HepG2 (cell line): Measurements from ENCODE around the gene GRAMD4. TPM values are rescaled to one million over a fixed set of nuclear protein-coding genes. Genes with fewer than 3 reads are reported as not detected.
A peak's percentile ranks its signal among the peaks of the same experiment; 100 is the strongest.

Source experiments
- ARNT2 ChIP-seq: sonication (generic); formaldehyde crosslinking; IDR thresholded peaks from 2 replicates; pipeline ENCODE4 v1.8.0; 2022; ENCODE audit warnings: mild to moderate bottlenecking, low read depth, missing genetic modification reagents, moderate library complexity
- CCAR2 ChIP-seq: fragments of 200-400 bp; formaldehyde crosslinking; optimal IDR thresholded peaks from 2 replicates; pipeline ENCODE3; 2018; ENCODE audit warnings: low read depth, mild to moderate bottlenecking, low read length, moderate library complexity
- CREM ChIP-seq, 2 experiments: sonication (generic) in 1 of 2; formaldehyde crosslinking in 1 of 2; IDR thresholded peaks; 2 replicates each; pipeline versions ENCODE4 v1.4.0 to v1.6.1; 2016 to 2020; ENCODE audit warnings: antibody characterized with exemption in 1 of 2, mild to moderate bottlenecking in 1 of 2, missing genetic modification reagents in 1 of 2
- FOXA1 ChIP-seq, 2 experiments: fragments of 450-650 bp in 1 of 2; sonication (generic) in 1 of 2; formaldehyde crosslinking in 1 of 2; IDR thresholded peaks; 2 replicates each; pipeline versions ENCODE4 v1.4.0 to v1.6.1; 2016 to 2020; ENCODE audit warnings: missing genetic modification reagents in 1 of 2
- GATA4 ChIP-seq: sonication (generic); IDR thresholded peaks from 2 replicates; pipeline ENCODE4 v1.6.1; 2016; ENCODE audit warnings: antibody characterized with exemption, low read depth, borderline replicate concordance
- ISX ChIP-seq: sonication (generic); formaldehyde crosslinking; conservative IDR thresholded peaks from 2 replicates; pipeline ENCODE4 v1.5.0; 2020; ENCODE audit warnings: missing genetic modification reagents
- NCOA1 ChIP-seq: sonication (generic); formaldehyde crosslinking; IDR thresholded peaks from 2 replicates; pipeline ENCODE4 v1.9.0; 2021; ENCODE audit warnings: missing genetic modification reagents
- NR0B2 ChIP-seq: sonication (generic); formaldehyde crosslinking; IDR thresholded peaks from 2 replicates; pipeline ENCODE4 v1.4.0; 2020; ENCODE audit warnings: mild to moderate bottlenecking, missing genetic modification reagents
- NR2F6 ChIP-seq, 2 experiments: IDR thresholded peaks; 2 replicates each; pipeline ENCODE4 v1.6.1; 2016; ENCODE audit warnings: antibody characterized with exemption in 1 of 2, mild to moderate bottlenecking in 1 of 2
- PHF21A ChIP-seq: sonication (generic); formaldehyde crosslinking; IDR thresholded peaks from 2 replicates; pipeline ENCODE4 v1.5.0; 2020; ENCODE audit warnings: mild to moderate bottlenecking, missing genetic modification reagents
- POLR2AphosphoS5 ChIP-seq: IDR thresholded peaks from 2 replicates; pipeline ENCODE4 v1.6.1; 2012; ENCODE audit warnings: low read depth, low read length
- POLR2G ChIP-seq: fragments of 200-400 bp; formaldehyde crosslinking; IDR thresholded peaks from 2 replicates; pipeline ENCODE4 v1.6.1; 2018; ENCODE audit warnings: mild to moderate bottlenecking, low read depth, low read length, moderate library complexity
- ZBED4 ChIP-seq: sonication (generic); formaldehyde crosslinking; IDR thresholded peaks from 2 replicates; pipeline ENCODE4 v1.4.0; 2020; ENCODE audit warnings: missing genetic modification reagents, borderline replicate concordance
- ZC3H4 ChIP-seq: sonication (generic); formaldehyde crosslinking; IDR thresholded peaks from 2 replicates; pipeline ENCODE4 v1.4.0; 2020; ENCODE audit warnings: missing genetic modification reagents, borderline replicate concordance
- ZNF101 ChIP-seq: sonication (generic); formaldehyde crosslinking; IDR thresholded peaks from 2 replicates; pipeline ENCODE4 v1.4.0; 2020; ENCODE audit warnings: mild to moderate bottlenecking, low read depth, missing genetic modification reagents, borderline replicate concordance
- ZNF335 ChIP-seq: sonication (generic); formaldehyde crosslinking; IDR thresholded peaks from 2 replicates; pipeline ENCODE4 v1.4.0; 2020; ENCODE audit warnings: missing genetic modification reagents
- ZNF629 ChIP-seq: sonication (generic); formaldehyde crosslinking; conservative IDR thresholded peaks from 2 replicates; pipeline ENCODE4 v1.5.0; 2020; ENCODE audit warnings: missing genetic modification reagents
- ZNF672 ChIP-seq: sonication (generic); formaldehyde crosslinking; IDR thresholded peaks from 2 replicates; pipeline ENCODE4 v1.8.1; 2022; ENCODE audit warnings: missing genetic modification reagents
- ZNF75D ChIP-seq: sonication (generic); formaldehyde crosslinking; IDR thresholded peaks from 2 replicates; pipeline ENCODE4 v1.8.1; 2023; ENCODE audit warnings: missing genetic modification reagents, mild to moderate bottlenecking, borderline replicate concordance
- ZSCAN12 ChIP-seq: sonication (generic); formaldehyde crosslinking; IDR thresholded peaks from 2 replicates; pipeline ENCODE4 v1.9.0; 2021; ENCODE audit warnings: mild to moderate bottlenecking, missing genetic modification reagents
- polyA plus RNA-seq, 8 experiments: library from polyadenylated mRNA; depleted of rRNA in 3 of 8; stranded (reverse) in 7 of 8; unstranded in 1 of 8; fragments of >200 nt; fragmentation: Illumina TruSeq in 4 of 8; extraction: Trizol in 4 of 8; gene quantifications; 2 replicates each; pipeline versions ENCODE4 v1.2.1 to v1.2.3, GENCODE V29; 2011 to 2016; ENCODE audit warnings: low read depth in 4 of 8, missing spikeins in 1 of 8, mixed read lengths in 1 of 8; ENCODE audit not compliant: insufficient read depth in 1 of 8
- total RNA-seq, 5 experiments: library from RNA; depleted of rRNA; stranded (reverse); fragments of >200 nt; fragmentation: Illumina TruSeq; extraction: Trizol; gene quantifications; 2 replicates each; pipeline ENCODE4 v1.2.3, GENCODE V29; 2016; ENCODE audit warnings: low read depth in 1 of 5
- TF ChIP-seq, protein P1 (sequence below): sonication (generic); formaldehyde crosslinking; IDR thresholded peaks from 2 replicates; pipeline ENCODE4 v1.8.0; 2022; ENCODE audit warnings: mild to moderate bottlenecking, missing genetic modification reagents; ENCODE audit not compliant: insufficient replicate concordance
- TF ChIP-seq, protein P2 (sequence below): sonication (generic); formaldehyde crosslinking; IDR thresholded peaks from 2 replicates; pipeline ENCODE4 v1.9.0; 2021; ENCODE audit warnings: missing genetic modification reagents, mild to moderate bottlenecking, borderline replicate concordance

Gene GRAMD4
- total and polyA plus RNA-seq, 2 of the 13 experiments (the other 11 are each of a cell fraction or from before 2014, with no cell fraction given) = 15.2 to 15.7 TPM

DNA sequence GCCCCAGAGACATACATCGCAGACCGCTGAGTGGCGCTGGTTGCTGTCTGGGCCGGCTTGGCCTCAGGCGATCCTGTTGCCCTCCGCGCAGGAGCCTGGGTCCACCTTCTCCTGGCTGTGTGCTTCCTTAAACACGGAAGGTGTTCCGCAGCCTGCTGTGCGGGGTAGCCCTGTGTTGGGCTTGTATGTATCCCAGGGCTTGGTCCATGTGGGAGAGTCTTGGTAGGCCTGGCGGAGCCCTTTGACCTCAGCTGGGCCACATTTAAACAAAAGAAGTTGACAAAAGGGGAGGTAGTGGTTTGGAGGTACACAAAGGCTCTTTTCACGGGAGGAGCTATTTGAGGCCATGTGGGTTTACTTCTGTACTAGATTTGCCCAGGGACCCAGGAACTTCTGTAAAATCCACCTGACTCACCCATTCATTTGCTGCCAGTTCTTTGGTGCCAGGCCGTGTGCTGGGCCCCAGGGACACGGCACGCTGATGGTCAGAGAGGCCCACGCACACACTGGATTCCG is 11.0 kb upstream of the GRAMD4 start (continued):
- 0 out of 2 replicates have a peak, but pooled peaks have one; percentile 49 for TF ChIP-seq NCOA1
- TF ChIP-seq ZNF672 = no peak
- no peak for TF ChIP-seq POLR2G
- no peak for TF ChIP-seq CCAR2
- peak; percentile 53; the same call in 1 of the 2 replicates for TF ChIP-seq ZBED4 (CRISPR knock-in tag)
- TF ChIP-seq ZNF335 (CRISPR knock-in tag) = no peak
- peak; percentile 98 for TF ChIP-seq NR2F6 (IDR thresholded peaks at IDR 0.05)
- TF ChIP-seq NR2F6 (CRISPR knock-in tag; IDR thresholded peaks at IDR 0.05) = peak; percentile 98
- no peak; the same call in 1 of the 2 replicates for TF ChIP-seq ZNF629 (CRISPR knock-in tag)
- no peak for TF ChIP-seq ZNF101 (CRISPR knock-in tag)
- no peak for TF ChIP-seq ISX (CRISPR knock-in tag)
- no peak for TF ChIP-seq POLR2AphosphoS5
- no peak for TF ChIP-seq ZNF75D
- TF ChIP-seq, protein P1, sequence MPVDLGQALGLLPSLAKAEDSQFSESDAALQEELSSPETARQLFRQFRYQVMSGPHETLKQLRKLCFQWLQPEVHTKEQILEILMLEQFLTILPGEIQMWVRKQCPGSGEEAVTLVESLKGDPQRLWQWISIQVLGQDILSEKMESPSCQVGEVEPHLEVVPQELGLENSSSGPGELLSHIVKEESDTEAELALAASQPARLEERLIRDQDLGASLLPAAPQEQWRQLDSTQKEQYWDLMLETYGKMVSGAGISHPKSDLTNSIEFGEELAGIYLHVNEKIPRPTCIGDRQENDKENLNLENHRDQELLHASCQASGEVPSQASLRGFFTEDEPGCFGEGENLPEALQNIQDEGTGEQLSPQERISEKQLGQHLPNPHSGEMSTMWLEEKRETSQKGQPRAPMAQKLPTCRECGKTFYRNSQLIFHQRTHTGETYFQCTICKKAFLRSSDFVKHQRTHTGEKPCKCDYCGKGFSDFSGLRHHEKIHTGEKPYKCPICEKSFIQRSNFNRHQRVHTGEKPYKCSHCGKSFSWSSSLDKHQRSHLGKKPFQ (CRISPR knock-in tag) = no peak
- no peak for TF ChIP-seq ZSCAN12
- TF ChIP-seq GATA4 = no peak
- TF ChIP-seq, protein P2, sequence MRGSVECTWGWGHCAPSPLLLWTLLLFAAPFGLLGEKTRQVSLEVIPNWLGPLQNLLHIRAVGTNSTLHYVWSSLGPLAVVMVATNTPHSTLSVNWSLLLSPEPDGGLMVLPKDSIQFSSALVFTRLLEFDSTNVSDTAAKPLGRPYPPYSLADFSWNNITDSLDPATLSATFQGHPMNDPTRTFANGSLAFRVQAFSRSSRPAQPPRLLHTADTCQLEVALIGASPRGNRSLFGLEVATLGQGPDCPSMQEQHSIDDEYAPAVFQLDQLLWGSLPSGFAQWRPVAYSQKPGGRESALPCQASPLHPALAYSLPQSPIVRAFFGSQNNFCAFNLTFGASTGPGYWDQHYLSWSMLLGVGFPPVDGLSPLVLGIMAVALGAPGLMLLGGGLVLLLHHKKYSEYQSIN (CRISPR knock-in tag) = no peak
- no peak; the same call in 1 of the 2 replicates for TF ChIP-seq NR0B2 (CRISPR knock-in tag)
- peak; percentile 18; the same call in 1 of the 2 replicates for TF ChIP-seq ARNT2
- TF ChIP-seq PHF21A = peak; percentile 91
- 0 out of 2 replicates have a peak, but pooled peaks have one; percentile 48 for TF ChIP-seq CREM (IDR thresholded peaks at IDR 0.05)
- no peak for TF ChIP-seq CREM (CRISPR knock-in tag; IDR thresholded peaks at IDR 0.05)
- TF ChIP-seq ZC3H4 = no peak
- TF ChIP-seq FOXA1 (IDR thresholded peaks at IDR 0.05) = no peak
- TF ChIP-seq FOXA1 (CRISPR knock-in tag; IDR thresholded peaks at IDR 0.05) = peak; percentile 91
